Tibial nerve (tissue), 4 donors: Measurements from ENCODE around the gene USP24. TPM values are rescaled to one million over a fixed set of nuclear protein-coding genes. Genes with fewer than 3 reads are reported as not detected.
A peak's percentile ranks its signal among the peaks of the same experiment; 100 is the strongest.
"Not testable (repeated sequence)": the region's sequence is repeated elsewhere in the genome, so short reads cannot be mapped to it uniquely, and the experiment has no call there.

Experiments used
- DNase-seq, 2 donors: peaks; one replicate each; pipeline ENCODE4 v3.0.0-alpha.2; 2019; ENCODE audit warnings: low spot score in 2 of 2
- H3K27ac ChIP-seq, 4 donors: fragments of 200-600 bp; sonication (generic) in 3 of 4; one replicate each; pipeline ENCODE4 v1.5.1; 2017 to 2019; ENCODE audit warnings: mild to moderate bottlenecking in 1 of 4
- H3K27me3 ChIP-seq, 2 donors: fragments of 200-600 bp; sonication (generic) in 1 of 2; one replicate each; pipeline versions ENCODE4 v1.5.1 to v1.6.0; 2017 to 2019
- H3K36me3 ChIP-seq, 3 donors: fragments of 200-600 bp; sonication (generic); one replicate each; pipeline ENCODE4 v1.5.1; 2018 to 2019
- H3K4me1 ChIP-seq, 4 donors: fragments of 200-600 bp; sonication (generic) in 3 of 4; one replicate each; pipeline ENCODE4 v1.5.1; 2017 to 2019
- H3K4me3 ChIP-seq, 4 donors: fragments of 200-600 bp; sonication (generic) in 3 of 4; one replicate each; pipeline ENCODE4 v1.5.1; 2017 to 2019; ENCODE audit warnings: mild to moderate bottlenecking in 1 of 4, moderate library complexity in 1 of 4
- H3K9me3 ChIP-seq, 4 donors: fragments of 200-600 bp; sonication (generic) in 3 of 4; one replicate each; pipeline ENCODE4 v1.5.1; 2017 to 2019
- EP300 ChIP-seq, 2 donors: sonication (generic); formaldehyde crosslinking; IDR thresholded peaks; one replicate each; pipeline ENCODE4 v1.6.1; 2017; ENCODE audit warnings: antibody characterized with exemption in 2 of 2, mild to moderate bottlenecking in 1 of 2
- POLR2A ChIP-seq, 2 donors: fragments of 450-650 bp; IDR thresholded peaks; one replicate each; pipeline ENCODE4 v1.6.1; 2017; ENCODE audit warnings: antibody characterized with exemption in 2 of 2, mild to moderate bottlenecking in 2 of 2, moderate library complexity in 2 of 2
- WGBS, 2 donors: methylation state at CpG; one replicate each; pipeline ENCODE4 v1.1.5; 2018; 5-methylcytosine and 5-hydroxymethylcytosine counted together
- total RNA-seq, 4 donors: library from RNA; depleted of rRNA; stranded (reverse); fragments of >200 nt; gene quantifications; one replicate each; pipeline ENCODE4 v1.1.0, GENCODE V29; 2016
- TF ChIP-seq, protein P1 (sequence below), 5 experiments: fragments of 200-600 bp in 3 of 5; fragments of 450-650 bp in 2 of 5; sonication (generic) in 3 of 5; IDR thresholded peaks; one replicate each; pipeline ENCODE4 v1.5.1; 2016 to 2019; ENCODE audit warnings: antibody characterized with exemption in 5 of 5, mild to moderate bottlenecking in 3 of 5, moderate library complexity in 2 of 5

The USP24 gene
- total RNA-seq, 4 donors from 2014 or later, result 46.8 to 63.8 (median 55.7) TPM

GRCh38 chr1:55230659-55231058 lies 15.5 kb upstream of the USP24 start:
- Histone ChIP-seq H3K36me3 (no peaks in the 10 kb centered on the region), H3K4me3 (no peak overlapping the region), H3K4me1 (peaks cover 0 to 7% (median 0%) of the 10 kb centered on the region in 4 donors), H3K27ac (no peak overlapping the region), H3K27me3 (no peaks in the 10 kb centered on the region), H3K9me3 (peaks cover 0 to 13% (median 0%) of the 10 kb centered on the region in 4 donors)
- TF ChIP-seq, protein P1, sequence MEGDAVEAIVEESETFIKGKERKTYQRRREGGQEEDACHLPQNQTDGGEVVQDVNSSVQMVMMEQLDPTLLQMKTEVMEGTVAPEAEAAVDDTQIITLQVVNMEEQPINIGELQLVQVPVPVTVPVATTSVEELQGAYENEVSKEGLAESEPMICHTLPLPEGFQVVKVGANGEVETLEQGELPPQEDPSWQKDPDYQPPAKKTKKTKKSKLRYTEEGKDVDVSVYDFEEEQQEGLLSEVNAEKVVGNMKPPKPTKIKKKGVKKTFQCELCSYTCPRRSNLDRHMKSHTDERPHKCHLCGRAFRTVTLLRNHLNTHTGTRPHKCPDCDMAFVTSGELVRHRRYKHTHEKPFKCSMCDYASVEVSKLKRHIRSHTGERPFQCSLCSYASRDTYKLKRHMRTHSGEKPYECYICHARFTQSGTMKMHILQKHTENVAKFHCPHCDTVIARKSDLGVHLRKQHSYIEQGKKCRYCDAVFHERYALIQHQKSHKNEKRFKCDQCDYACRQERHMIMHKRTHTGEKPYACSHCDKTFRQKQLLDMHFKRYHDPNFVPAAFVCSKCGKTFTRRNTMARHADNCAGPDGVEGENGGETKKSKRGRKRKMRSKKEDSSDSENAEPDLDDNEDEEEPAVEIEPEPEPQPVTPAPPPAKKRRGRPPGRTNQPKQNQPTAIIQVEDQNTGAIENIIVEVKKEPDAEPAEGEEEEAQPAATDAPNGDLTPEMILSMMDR (IDR thresholded peaks at IDR 0.05), result no peak
- TF ChIP-seq POLR2A (IDR thresholded peaks at IDR 0.05) (no peak), EP300 (IDR thresholded peaks at IDR 0.05) (no peak)
- 88 to 91% methylated on average over 3 of the region's 3 CpGs for WGBS, 2 donors
- no peak for DNase-seq

DNA sequence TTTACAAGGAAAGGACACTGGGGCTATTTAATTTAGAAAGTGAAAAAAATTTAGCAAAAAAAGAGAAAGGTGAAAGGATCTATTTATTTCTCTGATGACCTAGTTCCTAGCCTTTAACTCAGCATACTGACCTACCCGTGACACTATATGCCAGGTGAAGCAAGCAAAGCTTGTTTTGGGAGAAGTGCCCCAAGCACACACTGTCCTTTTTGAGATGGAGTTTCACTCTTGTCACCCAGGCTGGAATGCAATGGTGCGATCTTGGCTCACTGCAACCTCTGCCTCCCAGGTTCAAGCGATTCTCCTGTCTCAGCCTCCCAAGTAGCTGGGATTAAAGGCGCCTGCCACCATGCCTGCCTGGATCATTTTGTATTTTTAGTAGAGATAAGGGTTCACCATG lies 14.6 kb upstream of the USP24 start:
- H3K27me3 ChIP-seq, DNase-seq, H3K4me3 ChIP-seq, H3K36me3 ChIP-seq, H3K27ac ChIP-seq, H3K4me1 ChIP-seq: not testable (repeated sequence)
- WGBS, 2 donors, result 91% methylated on average over 4 of the region's 4 CpGs
- peaks cover 0 to 13% (median 0%) of the 10 kb centered on the region in 4 donors for H3K9me3 ChIP-seq

DNA sequence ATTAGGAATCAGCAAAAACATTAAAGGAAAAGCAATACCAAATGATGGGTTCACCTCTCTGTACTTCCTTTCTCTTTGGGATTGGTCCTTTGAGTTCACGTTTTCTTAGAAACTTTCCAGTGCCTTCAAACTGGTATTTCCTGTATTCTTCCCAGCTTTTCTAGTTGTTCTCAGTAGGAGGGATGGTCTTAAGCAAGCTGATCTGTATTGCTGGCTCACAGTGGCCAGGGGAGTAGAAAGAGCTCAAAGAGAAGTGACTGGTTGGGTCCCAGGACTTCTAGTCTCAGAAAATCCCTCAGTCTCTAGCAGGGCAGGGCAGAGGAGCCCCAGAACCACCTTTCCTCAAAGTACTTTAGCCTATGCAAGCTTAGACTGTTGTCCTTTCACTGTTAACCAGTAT lies 10.1 kb upstream of the USP24 start:
- WGBS, 2 donors, result 43 to 63% methylated on average over 1 of the region's 1 CpG
- DNase-seq, result no peak
- Histone ChIP-seq H3K27ac (no peak overlapping the region), H3K9me3 (peaks cover 0 to 13% (median 0%) of the 10 kb centered on the region in 4 donors), H3K4me3 (no peak overlapping the region), H3K36me3 (no peaks in the 10 kb centered on the region), H3K27me3 (no peaks in the 10 kb centered on the region), H3K4me1 (no peaks in the 10 kb centered on the region)
- no peak for TF ChIP-seq EP300 (IDR thresholded peaks at IDR 0.05)
- TF ChIP-seq, protein P1 (IDR thresholded peaks at IDR 0.05), result no peak
- TF ChIP-seq POLR2A (IDR thresholded peaks at IDR 0.05), result no peak

DNA sequence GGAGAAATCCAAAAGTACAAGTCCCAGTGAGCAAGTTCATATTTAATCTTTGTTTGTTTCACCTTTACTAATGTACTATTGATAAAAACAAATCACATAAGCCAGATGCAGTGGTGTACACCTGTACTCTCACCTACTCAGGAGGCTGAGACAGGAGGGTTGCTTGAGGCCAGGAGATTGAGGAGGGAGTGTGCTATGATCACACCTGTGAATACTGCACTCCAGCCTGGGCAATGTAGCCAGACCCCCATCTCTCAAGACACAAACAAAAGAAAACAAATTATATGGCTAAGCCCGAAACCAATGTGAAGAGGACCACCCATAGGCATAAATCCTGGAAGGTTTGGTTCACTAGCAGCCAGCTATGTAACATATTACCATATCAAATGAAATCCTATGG lies 9.6 kb upstream of the USP24 start:
- Histone ChIP-seq H3K27ac (no peak overlapping the region), H3K4me3 (no peak overlapping the region), H3K36me3 (no peaks in the 10 kb centered on the region), H3K4me1 (no peaks in the 10 kb centered on the region), H3K27me3 (no peaks in the 10 kb centered on the region), H3K9me3 (peaks cover 0 to 13% (median 0%) of the 10 kb centered on the region in 4 donors)
- WGBS, 2 donors, result 74 to 95% methylated on average over 1 of the region's 1 CpG
- TF ChIP-seq EP300 (IDR thresholded peaks at IDR 0.05) (no peak), POLR2A (IDR thresholded peaks at IDR 0.05) (no peak)
- DNase-seq, result no peak

DNA sequence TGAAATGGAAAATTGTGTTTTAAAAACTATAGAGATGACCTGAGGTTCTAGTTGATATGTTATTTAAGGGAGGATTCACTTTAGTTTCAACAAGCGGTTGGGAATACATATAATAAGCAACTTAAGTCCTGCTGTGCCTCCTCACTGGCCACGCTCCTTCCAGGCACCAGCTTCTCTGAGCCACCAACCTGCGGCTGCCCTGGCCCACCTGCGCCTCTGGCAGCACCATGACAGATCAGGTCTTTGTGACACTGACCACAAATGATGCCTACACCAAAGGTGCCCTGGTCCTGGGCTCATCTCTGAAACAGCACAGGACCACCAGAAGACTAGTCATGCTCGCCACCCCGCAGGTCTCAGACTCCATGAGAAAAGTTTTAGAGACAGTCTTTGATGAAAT lies 7.0 kb upstream of the USP24 start:
- H3K27ac ChIP-seq, result no peak overlapping the region
- H3K9me3 ChIP-seq, result no peaks in the 10 kb centered on the region
- no peak for DNase-seq
- TF ChIP-seq EP300 (IDR thresholded peaks at IDR 0.05) (no peak), POLR2A (IDR thresholded peaks at IDR 0.05) (no peak)
- TF ChIP-seq, protein P1 (IDR thresholded peaks at IDR 0.05), result no peak
- H3K36me3 ChIP-seq, result no peaks in the 10 kb centered on the region
- no peaks in the 10 kb centered on the region for H3K27me3 ChIP-seq
- WGBS, 2 donors, result 79 to 82% methylated on average over 6 of the region's 6 CpGs
- no peak overlapping the region for H3K4me3 ChIP-seq
- H3K4me1 ChIP-seq, result peaks cover 0 to 10% (median 4%) of the 10 kb centered on the region in 4 donors

GRCh38 chr1:55217226-55217986 lies 2.2 kb upstream of the USP24 start:
- Histone ChIP-seq H3K9me3 (no peaks in the 10 kb centered on the region), H3K4me1 (peaks cover 0 to 41% (median 15%) of the 10 kb centered on the region in 4 donors), H3K27ac (peak overlapping the region in 3 of 4 donors; percentile 0 to 98 (median 93)), H3K36me3 (no peaks in the 10 kb centered on the region), H3K4me3 (no peak overlapping the region), H3K27me3 (no peaks in the 10 kb centered on the region)
- DNase-seq, result no peak
- TF ChIP-seq, protein P1 (IDR thresholded peaks at IDR 0.05), result no peak
- TF ChIP-seq EP300 (IDR thresholded peaks at IDR 0.05) (peak in 1 of 2 donors; percentile 69), POLR2A (IDR thresholded peaks at IDR 0.05) (no peak)
- 26 to 32% methylated on average over 6 of the region's 6 CpGs for WGBS, 2 donors
